KMS-11 (cell line): ENCODE data around the gene ASIC2.

ENCODE experiments used
- H2AFZ ChIP-seq: fragments of 200-600 bp; sonication (generic); 2 replicates; pipeline ENCODE4 v1.6.1; 2016; ENCODE audit warnings: antibody characterized with exemption, mixed run types, low read depth
- H3K27ac ChIP-seq: fragments of 200-600 bp; sonication (generic); 2 replicates; pipeline ENCODE4 v1.6.1; 2016; ENCODE audit warnings: mild to moderate bottlenecking, mixed run types
- H3K27me3 ChIP-seq: fragments of 200-600 bp; sonication (generic); 2 replicates; pipeline ENCODE4 v1.6.1; 2017; ENCODE audit warnings: mild to moderate bottlenecking, low read depth, mixed run types, moderate library complexity; ENCODE audit not compliant: insufficient read depth
- H3K36me3 ChIP-seq: fragments of 200-600 bp; sonication (generic); 2 replicates; pipeline ENCODE4 v1.6.1; 2017; ENCODE audit warnings: mild to moderate bottlenecking, mixed run types; ENCODE audit not compliant: insufficient read depth
- H3K4me1 ChIP-seq: fragments of 200-600 bp; sonication (generic); 2 replicates; pipeline ENCODE4 v1.6.1; 2016; ENCODE audit warnings: mild to moderate bottlenecking, low read depth, mixed run types; ENCODE audit not compliant: poor library complexity, severe bottlenecking
- H3K4me2 ChIP-seq: fragments of 200-600 bp; sonication (generic); 2 replicates; pipeline ENCODE4 v1.7.0; 2016; ENCODE audit warnings: mild to moderate bottlenecking, mixed run types
- H3K4me3 ChIP-seq: fragments of 200-600 bp; sonication (generic); IDR thresholded peaks from 2 replicates; pipeline ENCODE4 v1.6.1; 2017; ENCODE audit warnings: low read depth, low read length, mixed read lengths; ENCODE audit not compliant: insufficient read depth
- H3K79me2 ChIP-seq: fragments of 200-600 bp; sonication (generic); 2 replicates; pipeline ENCODE4 v1.6.1; 2016; ENCODE audit warnings: low read depth, mixed run types; ENCODE audit not compliant: insufficient read depth
- H3K9ac ChIP-seq: fragments of 200-600 bp; sonication (generic); 2 replicates; pipeline ENCODE4 v1.6.1; 2016; ENCODE audit warnings: mild to moderate bottlenecking, mixed run types
- H4K20me1 ChIP-seq: fragments of 200-600 bp; sonication (generic); 2 replicates; pipeline ENCODE4 v1.6.1; 2016; ENCODE audit warnings: mild to moderate bottlenecking, mixed run types; ENCODE audit not compliant: insufficient read depth
- CTCF ChIP-seq: fragments of 200-600 bp; sonication (generic); conservative IDR thresholded peaks from 2 replicates; pipeline ENCODE4 v1.6.1; 2017; ENCODE audit warnings: low read depth, mild to moderate bottlenecking, antibody characterized with exemption, low read length, moderate library complexity, mixed read lengths

The ASIC2 gene

GRCh38 chr17:33197342-33197741, 95.8 kb downstream of the ASIC2 start:
- Histone ChIP-seq H4K20me1 (no peaks in the 10 kb centered on the region), H2AFZ (no peak overlapping the region), H3K4me1 (no peaks in the 10 kb centered on the region), H3K9ac (no peak overlapping the region), H3K27me3 (no peaks in the 10 kb centered on the region), H3K4me3 (no peak overlapping the region), H3K79me2 (no peaks in the 10 kb centered on the region), H3K4me2 (no peak overlapping the region), H3K27ac (no peak overlapping the region), H3K36me3 (no peaks in the 10 kb centered on the region)
- no peak for TF ChIP-seq CTCF

- Histone ChIP-seq H2AFZ (no peak overlapping the region), H3K36me3 (no peaks in the 10 kb centered on the region), H4K20me1 (no peaks in the 10 kb centered on the region), H3K4me2 (no peak overlapping the region), H3K9ac (no peak overlapping the region), H3K4me3 (no peak overlapping the region), H3K79me2 (no peaks in the 10 kb centered on the region), H3K27me3 (no peaks in the 10 kb centered on the region), H3K4me1 (no peaks in the 10 kb centered on the region), H3K27ac (no peak overlapping the region)
- TF ChIP-seq CTCF: no peak
Observed at GRCh38 chr17:33196883-33197282, 96.2 kb downstream of the ASIC2 start.

GRCh38 chr17:33192951-33193911, 99.9 kb downstream of the ASIC2 start:
- H3K36me3 ChIP-seq: no peaks in the 10 kb centered on the region
- H3K27ac ChIP-seq: no peak overlapping the region
- H3K27me3 ChIP-seq: no peaks in the 10 kb centered on the region
- H3K4me3 ChIP-seq: no peak overlapping the region
- no peak for TF ChIP-seq CTCF
- no peak overlapping the region for H2AFZ ChIP-seq
- no peaks in the 10 kb centered on the region for H3K79me2 ChIP-seq
- no peaks in the 10 kb centered on the region for H3K4me1 ChIP-seq
- no peak overlapping the region for H3K9ac ChIP-seq
- H4K20me1 ChIP-seq: no peaks in the 10 kb centered on the region
- H3K4me2 ChIP-seq: no peak overlapping the region

- Histone ChIP-seq H3K4me2 (no peak overlapping the region), H3K36me3 (no peaks in the 10 kb centered on the region), H3K27me3 (no peaks in the 10 kb centered on the region), H3K79me2 (no peaks in the 10 kb centered on the region), H2AFZ (no peak overlapping the region), H3K4me1 (no peaks in the 10 kb centered on the region), H3K4me3 (no peak overlapping the region), H3K9ac (no peak overlapping the region), H4K20me1 (no peaks in the 10 kb centered on the region), H3K27ac (no peak overlapping the region)
- TF ChIP-seq CTCF: no peak
Observed at GRCh38 chr17:33183487-33184026, 109.5 kb downstream of the ASIC2 start.
